Gastroesophageal sphincter (tissue), 3 donors: Measurements from ENCODE around the gene SYNRG.

Experiments used
- CTCF ChIP-seq, 4 experiments: fragments of 200-600 bp in 2 of 4; fragments of 450-650 bp in 2 of 4; sonication (generic) in 1 of 4; IDR thresholded peaks; one replicate each; pipeline ENCODE4 v1.5.1; 2017 to 2019; ENCODE audit warnings: antibody characterized with exemption in 4 of 4, mild to moderate bottlenecking in 2 of 4, moderate library complexity in 2 of 4
- EP300 ChIP-seq: sonication (generic); formaldehyde crosslinking; IDR thresholded peaks from one replicate; pipeline ENCODE4 v1.6.1; 2017; ENCODE audit warnings: antibody characterized with exemption, mild to moderate bottlenecking
- POLR2A ChIP-seq, 2 donors: fragments of 450-650 bp; IDR thresholded peaks; one replicate each; pipeline ENCODE4 v1.6.1; 2017; ENCODE audit warnings: antibody characterized with exemption in 2 of 2, mild to moderate bottlenecking in 2 of 2, moderate library complexity in 1 of 2
- POLR2AphosphoS5 ChIP-seq: sonication (generic); formaldehyde crosslinking; IDR thresholded peaks from one replicate; pipeline ENCODE4 v1.6.1; 2017; ENCODE audit warnings: antibody characterized with exemption

- TF ChIP-seq EP300 = no peak
- TF ChIP-seq POLR2AphosphoS5 = peak; percentile 48
- TF ChIP-seq CTCF (IDR thresholded peaks at IDR 0.05) = no peak
- TF ChIP-seq POLR2A (IDR thresholded peaks at IDR 0.05) = no peak
These were observed 121.1 kb downstream of the SYNRG start for GRCh38 chr17:37488009-37488604.
